Upper lobe of right lung (tissue), 1 donor: ENCODE results near the gene NCKAP5. TPM values are rescaled to one million over a fixed set of nuclear protein-coding genes. Genes with fewer than 3 reads are reported as not detected.

Experiments used
- ATAC-seq: fragments of 200-7000 bp; cut with Tn5 transposase; one replicate; pipeline ENCODE4 v1.9.1; 2020; ENCODE audit warnings: mild to moderate bottlenecking, moderate library complexity
- DNase-seq: peaks from one replicate; pipeline ENCODE4 v3.0.0-alpha.2; 2020
- H3K27ac ChIP-seq: fragments of 200-600 bp; one replicate; pipeline ENCODE4 v1.8.0; 2022
- H3K27me3 ChIP-seq: fragments of 200-600 bp; one replicate; pipeline ENCODE4 v1.8.0; 2022; ENCODE audit warnings: mild to moderate bottlenecking
- H3K36me3 ChIP-seq: fragments of 200-600 bp; one replicate; pipeline ENCODE4 v1.8.0; 2022
- H3K4me1 ChIP-seq: fragments of 200-600 bp; one replicate; pipeline ENCODE4 v1.8.0; 2022
- H3K4me3 ChIP-seq: fragments of 200-600 bp; one replicate; pipeline ENCODE4 v1.8.0; 2022; ENCODE audit warnings: mild to moderate bottlenecking
- H3K9me3 ChIP-seq: fragments of 200-600 bp; one replicate; pipeline ENCODE4 v1.8.0; 2022
- intact Hi-C: fragments of 100-400 bp; cut with DNase I; formaldehyde crosslinking; loops from one replicate; pipeline ENCODE4 v1.11.0; 2022
- total RNA-seq: library from RNA; stranded (reverse); fragmentation: NEBNext Ultra II Directional; extraction: Animal tissue kit (Norgen Biotek cat#: 25700); gene quantifications from one replicate; pipeline ENCODE4 v1.2.1, GENCODE V29; 2021
- TF ChIP-seq, protein P1 (sequence below): fragments of 200-600 bp; IDR thresholded peaks from one replicate; pipeline ENCODE4 v1.8.0; 2022; ENCODE audit warnings: antibody characterized with exemption
- donor health status: DM: no; HTN: yes; CAD: no; lungs with severe emphysema.

The NCKAP5 gene
- total RNA-seq, 1 donor from 2014 or later: 40.8 TPM

GRCh38 chr2:132949108-132949507 lies 619.2 kb downstream of the NCKAP5 start:
- no peak for DNase-seq
- H3K4me3 ChIP-seq: no peak overlapping the region
- H3K27me3 ChIP-seq: no peaks in the 10 kb centered on the region
- TF ChIP-seq, protein P1, sequence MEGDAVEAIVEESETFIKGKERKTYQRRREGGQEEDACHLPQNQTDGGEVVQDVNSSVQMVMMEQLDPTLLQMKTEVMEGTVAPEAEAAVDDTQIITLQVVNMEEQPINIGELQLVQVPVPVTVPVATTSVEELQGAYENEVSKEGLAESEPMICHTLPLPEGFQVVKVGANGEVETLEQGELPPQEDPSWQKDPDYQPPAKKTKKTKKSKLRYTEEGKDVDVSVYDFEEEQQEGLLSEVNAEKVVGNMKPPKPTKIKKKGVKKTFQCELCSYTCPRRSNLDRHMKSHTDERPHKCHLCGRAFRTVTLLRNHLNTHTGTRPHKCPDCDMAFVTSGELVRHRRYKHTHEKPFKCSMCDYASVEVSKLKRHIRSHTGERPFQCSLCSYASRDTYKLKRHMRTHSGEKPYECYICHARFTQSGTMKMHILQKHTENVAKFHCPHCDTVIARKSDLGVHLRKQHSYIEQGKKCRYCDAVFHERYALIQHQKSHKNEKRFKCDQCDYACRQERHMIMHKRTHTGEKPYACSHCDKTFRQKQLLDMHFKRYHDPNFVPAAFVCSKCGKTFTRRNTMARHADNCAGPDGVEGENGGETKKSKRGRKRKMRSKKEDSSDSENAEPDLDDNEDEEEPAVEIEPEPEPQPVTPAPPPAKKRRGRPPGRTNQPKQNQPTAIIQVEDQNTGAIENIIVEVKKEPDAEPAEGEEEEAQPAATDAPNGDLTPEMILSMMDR: no peak
- no peak for ATAC-seq
- no peak overlapping the region for H3K27ac ChIP-seq
- no peaks in the 10 kb centered on the region for H3K36me3 ChIP-seq
- no peaks in the 10 kb centered on the region for H3K9me3 ChIP-seq
- intact Hi-C loops: no loop called here
- no peaks in the 10 kb centered on the region for H3K4me1 ChIP-seq

GRCh38 chr2:132948211-132948610 lies 620.1 kb downstream of the NCKAP5 start:
- TF ChIP-seq, protein P1: no peak

DNA sequence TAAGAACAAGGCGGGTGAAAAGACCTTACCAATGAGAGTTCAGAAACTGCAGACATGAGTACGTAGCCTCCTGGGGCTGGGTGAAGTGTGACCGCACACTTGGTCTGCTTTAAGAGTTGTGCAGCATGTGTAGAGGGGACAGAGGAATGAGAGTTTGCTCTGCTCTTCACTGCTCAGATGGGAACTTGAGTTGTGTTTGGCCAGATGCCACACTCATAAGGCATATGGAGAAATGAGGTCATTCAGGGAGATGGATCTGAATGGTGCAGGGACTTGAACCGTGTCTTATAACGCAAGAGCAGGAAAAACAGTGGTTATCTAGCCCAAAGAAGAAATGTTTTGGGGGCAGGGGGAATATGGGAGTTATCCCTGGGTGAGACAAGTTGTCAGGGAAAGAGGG lies 624.4 kb downstream of the NCKAP5 start:
- Histone ChIP-seq H3K4me1 (no peaks in the 10 kb centered on the region), H3K36me3 (no peaks in the 10 kb centered on the region), H3K4me3 (no peak overlapping the region), H3K9me3 (no peaks in the 10 kb centered on the region), H3K27ac (no peak overlapping the region), H3K27me3 (no peaks in the 10 kb centered on the region)
- DNase-seq (no peak), ATAC-seq (peak; percentile 72)
- TF ChIP-seq, protein P1: no peak
- intact Hi-C loops: no loop called here

More at GRCh38 chr2:132948211-132948610, 620.1 kb downstream of the NCKAP5 start:
- Histone ChIP-seq H3K27ac (no peak overlapping the region), H3K36me3 (no peaks in the 10 kb centered on the region), H3K27me3 (no peaks in the 10 kb centered on the region), H3K4me1 (no peaks in the 10 kb centered on the region), H3K9me3 (no peaks in the 10 kb centered on the region), H3K4me3 (no peak overlapping the region)
- ATAC-seq (no peak), DNase-seq (no peak)
- intact Hi-C loops: no loop called here

DNA sequence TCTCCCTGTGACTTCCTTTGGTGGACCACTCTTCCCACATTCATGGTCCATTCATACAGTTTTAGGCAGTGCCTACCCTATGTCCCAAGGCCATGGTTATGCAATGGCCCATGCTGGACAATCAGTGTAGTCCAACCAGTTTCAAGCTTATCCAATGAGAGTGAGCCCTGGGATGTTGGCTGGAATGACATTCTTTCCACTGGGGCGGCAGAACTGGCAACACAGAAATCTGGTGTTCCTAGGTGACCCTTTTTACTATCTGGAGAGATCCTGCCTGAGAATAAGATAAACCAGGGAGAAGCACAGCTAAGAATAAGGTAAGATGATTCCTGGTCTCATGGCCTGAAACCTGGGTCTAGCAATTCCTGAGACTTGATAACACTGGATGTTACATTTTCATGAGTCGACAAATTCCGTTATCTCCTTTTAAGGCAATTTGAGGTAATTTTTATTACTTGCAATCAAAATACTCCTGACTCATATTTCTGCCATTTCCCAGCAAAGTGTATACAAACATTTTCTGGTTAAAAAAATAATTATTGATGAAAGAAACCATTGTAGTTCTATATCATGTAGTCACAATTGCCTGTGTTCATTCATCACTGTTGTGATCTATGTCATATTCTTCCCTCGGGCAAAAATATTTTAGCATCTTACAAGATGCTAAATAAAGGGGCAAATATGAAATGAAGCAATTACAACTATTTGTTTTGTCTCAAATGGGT lies 626.8 kb downstream of the NCKAP5 start:
- no peaks in the 10 kb centered on the region for H3K9me3 ChIP-seq
- H3K4me1 ChIP-seq: no peaks in the 10 kb centered on the region
- no peaks in the 10 kb centered on the region for H3K27me3 ChIP-seq
- DNase-seq: no peak
- no peak for ATAC-seq
- intact Hi-C loops: no loop called here
- no peaks in the 10 kb centered on the region for H3K36me3 ChIP-seq
- H3K27ac ChIP-seq: no peak overlapping the region
- no peak overlapping the region for H3K4me3 ChIP-seq
- TF ChIP-seq, protein P1: no peak

DNA sequence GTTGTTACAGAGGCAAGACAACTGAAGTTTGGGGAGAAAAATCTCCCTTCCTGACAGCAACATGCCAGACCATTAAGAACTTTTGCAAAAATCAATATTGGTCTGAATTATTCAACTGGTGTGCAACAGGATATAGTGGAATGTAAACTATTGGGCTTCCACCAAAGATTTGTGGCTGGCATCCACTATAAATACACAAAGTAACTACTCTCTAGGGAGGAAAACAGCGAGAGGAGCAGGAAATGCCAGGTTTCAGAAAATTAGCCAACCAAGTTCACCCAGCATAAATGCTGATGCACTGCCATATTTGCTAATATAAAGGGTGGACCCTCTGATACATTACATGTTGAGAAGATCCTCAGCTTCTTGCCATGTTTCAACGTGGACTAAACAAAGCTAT lies 630.6 kb downstream of the NCKAP5 start:
- TF ChIP-seq, protein P1: no peak
- DNase-seq (no peak), ATAC-seq (no peak)
- no peaks in the 10 kb centered on the region for H3K36me3 ChIP-seq
- H3K27me3 ChIP-seq: no peaks in the 10 kb centered on the region
- H3K9me3 ChIP-seq: no peaks in the 10 kb centered on the region
- H3K27ac ChIP-seq: no peak overlapping the region
- H3K4me3 ChIP-seq: no peak overlapping the region
- intact Hi-C loops: no loop called here
- H3K4me1 ChIP-seq: no peaks in the 10 kb centered on the region
